ENCODE data around the gene KDM2B.

Gene KDM2B

GRCh38 chr12:121456551-121456950 is 124.3 kb downstream of the KDM2B start:
- TF ChIP-seq, protein P1, sequence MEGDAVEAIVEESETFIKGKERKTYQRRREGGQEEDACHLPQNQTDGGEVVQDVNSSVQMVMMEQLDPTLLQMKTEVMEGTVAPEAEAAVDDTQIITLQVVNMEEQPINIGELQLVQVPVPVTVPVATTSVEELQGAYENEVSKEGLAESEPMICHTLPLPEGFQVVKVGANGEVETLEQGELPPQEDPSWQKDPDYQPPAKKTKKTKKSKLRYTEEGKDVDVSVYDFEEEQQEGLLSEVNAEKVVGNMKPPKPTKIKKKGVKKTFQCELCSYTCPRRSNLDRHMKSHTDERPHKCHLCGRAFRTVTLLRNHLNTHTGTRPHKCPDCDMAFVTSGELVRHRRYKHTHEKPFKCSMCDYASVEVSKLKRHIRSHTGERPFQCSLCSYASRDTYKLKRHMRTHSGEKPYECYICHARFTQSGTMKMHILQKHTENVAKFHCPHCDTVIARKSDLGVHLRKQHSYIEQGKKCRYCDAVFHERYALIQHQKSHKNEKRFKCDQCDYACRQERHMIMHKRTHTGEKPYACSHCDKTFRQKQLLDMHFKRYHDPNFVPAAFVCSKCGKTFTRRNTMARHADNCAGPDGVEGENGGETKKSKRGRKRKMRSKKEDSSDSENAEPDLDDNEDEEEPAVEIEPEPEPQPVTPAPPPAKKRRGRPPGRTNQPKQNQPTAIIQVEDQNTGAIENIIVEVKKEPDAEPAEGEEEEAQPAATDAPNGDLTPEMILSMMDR (IDR thresholded peaks at IDR 0.05; ENCODE audit: unreplicated experiment in 3 of 3) = no peak

DNA sequence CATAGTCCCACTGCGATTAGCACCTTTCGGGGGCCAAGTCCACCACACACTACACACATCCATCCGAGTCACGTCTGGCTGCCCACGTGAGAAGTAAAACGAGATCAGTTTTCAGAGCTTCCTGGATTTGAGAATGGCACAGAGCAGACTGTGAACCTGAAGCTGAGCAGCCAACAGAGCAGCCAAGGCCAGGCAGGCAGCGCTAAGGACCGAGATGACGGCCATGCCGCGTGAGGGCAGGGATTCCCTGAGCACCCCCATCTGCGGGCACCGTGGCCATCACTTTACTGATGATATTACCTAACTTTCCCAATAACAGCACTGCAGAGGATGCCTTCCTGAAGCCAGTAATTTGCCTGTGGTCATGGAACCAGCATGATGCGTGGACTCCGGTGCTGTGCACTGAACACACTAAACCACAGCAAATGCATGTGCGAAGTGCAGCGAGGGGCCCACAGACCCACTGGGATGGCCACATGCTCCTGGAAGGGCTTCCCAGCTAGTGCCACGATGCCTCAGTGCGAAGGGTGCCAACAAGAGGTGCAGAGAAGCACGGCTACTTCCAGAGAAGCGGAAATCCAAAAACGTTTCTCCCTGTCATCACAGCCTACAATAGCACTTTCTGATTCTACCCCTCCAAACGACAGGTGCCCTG is 124.9 kb downstream of the KDM2B start:
- Mint-ChIP-seq H3K27me3 (ENCODE audit: low read depth) (no peaks in the 10 kb centered on the region), H3K27ac (no peak overlapping the region), H3K4me3 (no peak overlapping the region), H3K36me3 (ENCODE audit: low read depth) (peaks cover 27% of the 10 kb centered on the region), H3K4me1 (peaks cover 19% of the 10 kb centered on the region), H3K9me3 (no peaks in the 10 kb centered on the region)
- TF ChIP-seq, protein P1 (IDR thresholded peaks at IDR 0.05; ENCODE audit: unreplicated experiment in 3 of 3) = no peak

More at GRCh38 chr12:121456551-121456950, 124.3 kb downstream of the KDM2B start:
- Mint-ChIP-seq H3K4me1 (peaks cover 20% of the 10 kb centered on the region), H3K27me3 (ENCODE audit: low read depth) (no peaks in the 10 kb centered on the region), H3K27ac (no peak overlapping the region), H3K9me3 (no peaks in the 10 kb centered on the region), H3K4me3 (no peak overlapping the region), H3K36me3 (ENCODE audit: low read depth) (peaks cover 22% of the 10 kb centered on the region)

DNA sequence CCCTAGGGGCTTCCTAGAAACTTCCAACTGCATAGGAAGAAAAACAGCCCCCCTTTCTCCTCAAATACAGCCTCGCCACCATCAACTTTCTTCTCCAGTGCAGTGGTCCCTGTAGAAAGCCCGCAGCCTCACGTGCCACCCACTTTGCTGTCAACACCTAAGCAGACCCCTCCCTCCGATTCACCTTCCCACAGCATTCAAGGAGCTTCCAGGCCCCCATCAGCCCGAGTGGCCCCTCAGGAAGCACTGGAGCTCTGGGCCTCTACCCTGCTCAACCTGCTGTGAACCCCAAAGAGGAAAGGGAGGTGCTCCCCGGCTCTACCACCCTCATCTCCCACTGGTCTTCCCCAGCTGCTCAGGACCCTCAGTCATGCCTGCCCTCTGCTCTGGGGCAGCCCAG is 125.9 kb downstream of the KDM2B start:
- TF ChIP-seq, protein P1 (IDR thresholded peaks at IDR 0.05; ENCODE audit: unreplicated experiment in 3 of 3) = no peak
- H3K36me3 Mint-ChIP-seq (ENCODE audit: low read depth) = peaks cover 20% of the 10 kb centered on the region
- no peaks in the 10 kb centered on the region for H3K9me3 Mint-ChIP-seq
- no peaks in the 10 kb centered on the region for H3K27me3 Mint-ChIP-seq (ENCODE audit: low read depth)
- H3K27ac Mint-ChIP-seq = no peak overlapping the region
- no peak overlapping the region for H3K4me3 Mint-ChIP-seq
- peaks cover 17% of the 10 kb centered on the region for H3K4me1 Mint-ChIP-seq

DNA sequence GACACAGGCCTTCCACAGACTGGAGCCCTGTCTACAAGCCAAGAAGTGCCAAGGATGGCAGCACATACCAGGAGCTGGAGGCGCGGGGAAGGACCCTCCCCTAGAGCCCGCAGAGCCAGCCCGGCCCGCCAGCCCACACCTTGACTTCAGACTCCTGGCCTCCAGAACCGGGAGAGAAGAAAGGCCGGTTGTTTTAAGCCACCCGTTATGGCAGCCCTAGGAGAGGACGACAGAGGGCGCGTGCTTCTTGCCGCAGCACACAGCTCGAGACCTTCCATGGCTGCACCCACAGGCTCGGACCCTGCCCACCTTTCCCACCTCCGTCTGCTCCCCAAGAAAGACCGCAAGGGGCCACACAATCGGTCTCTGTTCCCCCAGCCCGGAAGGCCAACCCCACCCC is 127.2 kb downstream of the KDM2B start:
- Mint-ChIP-seq H3K36me3 (ENCODE audit: low read depth) (peaks cover 19% of the 10 kb centered on the region), H3K9me3 (no peaks in the 10 kb centered on the region), H3K27me3 (ENCODE audit: low read depth) (no peaks in the 10 kb centered on the region), H3K4me1 (peaks cover 17% of the 10 kb centered on the region), H3K27ac (no peak overlapping the region), H3K4me3 (no peak overlapping the region)
- TF ChIP-seq, protein P1 (IDR thresholded peaks at IDR 0.05; ENCODE audit: unreplicated experiment in 3 of 3) = no peak

GRCh38 chr12:121452985-121453360 is 127.8 kb downstream of the KDM2B start:
- Mint-ChIP-seq H3K36me3 (ENCODE audit: low read depth) (peaks cover 22% of the 10 kb centered on the region), H3K9me3 (no peaks in the 10 kb centered on the region), H3K27me3 (ENCODE audit: low read depth) (no peaks in the 10 kb centered on the region), H3K4me1 (peaks cover 17% of the 10 kb centered on the region), H3K27ac (no peak overlapping the region), H3K4me3 (no peak overlapping the region)
- TF ChIP-seq, protein P1 (IDR thresholded peaks at IDR 0.05; ENCODE audit: unreplicated experiment in 3 of 3) = no peak

GRCh38 chr12:121452340-121452984 is 128.4 kb downstream of the KDM2B start:
- Mint-ChIP-seq H3K36me3 (ENCODE audit: low read depth) (peaks cover 21% of the 10 kb centered on the region), H3K4me1 (peaks cover 17% of the 10 kb centered on the region), H3K27me3 (ENCODE audit: low read depth) (no peaks in the 10 kb centered on the region), H3K4me3 (peak overlapping the region in 1 of 3 experiments; percentile 32), H3K27ac (peak overlapping the region; percentile 48 to 82 (median 49)), H3K9me3 (no peaks in the 10 kb centered on the region)
- TF ChIP-seq, protein P1 (IDR thresholded peaks at IDR 0.05; ENCODE audit: unreplicated experiment in 3 of 3) = no peak

All from nephron (organoid).